Measurements from ENCODE around the gene AFG3L2. TPM values are rescaled to one million over a fixed set of nuclear protein-coding genes. Genes with fewer than 3 reads are reported as not detected.

Gene AFG3L2
- polyA plus RNA-seq, 6 donors from 2014 or later: 21.8 to 32.6 (median 27.4) TPM

DNA sequence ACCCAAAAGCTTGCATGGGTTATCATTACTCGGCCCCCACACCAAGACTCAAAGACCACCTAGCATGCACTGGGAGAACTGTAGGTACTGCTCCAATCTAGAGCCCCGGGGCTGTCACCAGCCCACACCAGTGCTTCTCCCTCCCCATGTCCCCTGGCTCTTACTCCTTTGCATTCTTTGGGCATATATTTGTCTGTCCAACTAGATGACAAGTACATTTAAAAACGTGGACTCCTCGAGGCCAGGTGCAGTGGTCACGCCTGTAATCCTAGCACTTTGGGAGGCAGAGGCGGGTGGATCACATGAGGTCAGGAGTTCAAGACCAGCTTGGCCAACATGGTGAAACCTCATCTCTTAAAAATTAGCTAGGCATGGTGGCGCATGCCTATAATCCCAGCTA, 7.8 kb downstream of the AFG3L2 start:
- H3K4me1 Mint-ChIP-seq: peaks cover 18 to 23% (median 22%) of the 10 kb centered on the region in 3 donors
- H3K4me3 Mint-ChIP-seq: peak overlapping the region in 2 of 8 donors; percentile 4 to 38
- ATAC-seq (ENCODE audit: low read depth in 2 of 2) (no peak), DNase-seq (no peak)
- no peaks in the 10 kb centered on the region for H3K9me3 Mint-ChIP-seq
- H3K27ac Mint-ChIP-seq: no peak overlapping the region
- H3K36me3 Mint-ChIP-seq: peaks cover 1 to 15% of the 10 kb centered on the region in 2 donors
- H3K27me3 Mint-ChIP-seq: no peaks in the 10 kb centered on the region

DNA sequence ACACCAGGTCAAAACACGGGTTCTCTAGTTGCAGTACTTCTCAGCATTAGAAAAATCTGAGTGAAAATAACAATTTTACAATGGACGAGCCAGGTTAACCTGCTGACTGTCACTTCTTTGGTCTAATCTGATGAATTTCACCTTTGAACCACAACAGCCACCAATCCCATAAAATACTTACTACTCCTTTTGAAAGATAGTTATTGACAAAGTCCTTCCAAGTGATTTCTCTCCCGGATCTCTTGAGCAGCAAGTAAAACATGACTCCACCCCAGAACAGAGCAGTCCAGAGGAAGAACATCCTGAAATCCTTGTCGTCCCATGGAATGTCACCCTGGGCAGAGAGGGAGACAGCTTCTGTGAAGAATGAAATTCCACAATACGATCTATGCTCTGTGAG, 10.2 kb downstream of the AFG3L2 start:
- no peak for ATAC-seq (ENCODE audit: low read depth in 2 of 2)

DNA sequence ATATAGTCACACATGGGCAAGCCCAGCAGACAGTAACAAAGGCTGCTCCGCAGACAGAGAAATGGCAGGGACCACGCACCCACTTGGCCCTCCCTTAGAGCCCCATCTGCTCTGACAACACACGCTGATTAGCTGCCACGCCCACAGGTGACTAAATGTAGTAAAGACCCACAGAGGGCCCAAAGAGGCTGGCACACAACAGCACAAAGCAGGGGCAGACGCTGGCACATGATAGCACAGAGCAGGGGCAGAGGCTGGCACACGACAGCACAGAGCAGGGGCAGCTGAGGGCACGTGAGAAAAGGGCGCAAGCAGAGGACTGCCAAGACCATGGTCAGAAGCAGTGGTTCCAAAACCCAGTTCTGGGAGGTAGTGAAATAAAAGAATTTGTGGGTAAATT, 10.6 kb downstream of the AFG3L2 start:
- Mint-ChIP-seq H3K9me3 (no peaks in the 10 kb centered on the region), H3K36me3 (peaks cover 9 to 24% of the 10 kb centered on the region in 2 donors), H3K27ac (no peak overlapping the region), H3K4me3 (no peak overlapping the region), H3K4me1 (peaks cover 3 to 5% (median 5%) of the 10 kb centered on the region in 3 donors), H3K27me3 (no peaks in the 10 kb centered on the region)
- DNase-seq (no peak), ATAC-seq (ENCODE audit: low read depth in 2 of 2) (no peak)

More for the DNA sequence above, 10.2 kb downstream of the AFG3L2 start:
- no peaks in the 10 kb centered on the region for H3K27me3 Mint-ChIP-seq
- DNase-seq: no peak
- H3K4me1 Mint-ChIP-seq: peaks cover 5 to 7% (median 5%) of the 10 kb centered on the region in 3 donors
- no peaks in the 10 kb centered on the region for H3K9me3 Mint-ChIP-seq
- no peak overlapping the region for H3K4me3 Mint-ChIP-seq
- H3K36me3 Mint-ChIP-seq: peaks cover 9 to 22% of the 10 kb centered on the region in 2 donors
- H3K27ac Mint-ChIP-seq: peak overlapping the region in 2 of 6 donors; percentile 3 to 41

DNA sequence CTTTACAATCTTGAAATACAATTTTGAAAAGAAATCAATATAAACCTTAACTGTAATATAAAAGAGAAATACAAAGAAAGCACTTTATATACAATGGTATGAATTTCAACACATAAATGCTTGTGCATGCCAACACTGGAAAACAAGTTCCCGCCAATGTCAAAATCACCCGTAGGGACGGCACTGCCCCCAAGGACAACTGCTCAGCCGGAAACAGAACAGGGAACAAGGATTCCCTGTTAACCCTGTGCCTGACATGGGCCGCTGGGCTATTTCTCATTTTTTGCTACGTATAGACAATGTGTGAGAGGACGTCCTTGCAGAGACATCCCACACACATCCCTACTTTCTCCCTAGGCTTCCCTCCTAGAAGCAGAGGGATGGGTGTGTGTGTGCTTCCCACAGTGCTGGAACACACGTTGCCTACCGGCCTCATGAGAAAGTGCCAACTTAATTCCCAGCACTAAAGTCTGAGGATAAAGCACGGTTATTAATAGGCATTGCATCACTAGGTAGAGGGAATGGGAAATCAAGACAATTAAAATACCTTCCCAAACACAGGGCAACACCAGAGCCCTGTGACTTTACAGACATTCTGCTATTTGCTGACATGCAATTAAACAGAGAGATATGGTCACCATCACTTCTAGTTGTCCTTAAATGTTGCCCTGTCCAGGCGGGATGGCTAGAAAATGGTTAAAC, 14.4 kb downstream of the AFG3L2 start:
- Mint-ChIP-seq H3K9me3 (no peaks in the 10 kb centered on the region), H3K27me3 (no peaks in the 10 kb centered on the region), H3K4me1 (peaks cover 0 to 5% (median 2%) of the 10 kb centered on the region in 3 donors), H3K36me3 (peaks cover 21 to 32% of the 10 kb centered on the region in 2 donors), H3K27ac (no peak overlapping the region), H3K4me3 (no peak overlapping the region)
- no peak for ATAC-seq (ENCODE audit: low read depth in 2 of 2)
- DNase-seq: no peak

DNA sequence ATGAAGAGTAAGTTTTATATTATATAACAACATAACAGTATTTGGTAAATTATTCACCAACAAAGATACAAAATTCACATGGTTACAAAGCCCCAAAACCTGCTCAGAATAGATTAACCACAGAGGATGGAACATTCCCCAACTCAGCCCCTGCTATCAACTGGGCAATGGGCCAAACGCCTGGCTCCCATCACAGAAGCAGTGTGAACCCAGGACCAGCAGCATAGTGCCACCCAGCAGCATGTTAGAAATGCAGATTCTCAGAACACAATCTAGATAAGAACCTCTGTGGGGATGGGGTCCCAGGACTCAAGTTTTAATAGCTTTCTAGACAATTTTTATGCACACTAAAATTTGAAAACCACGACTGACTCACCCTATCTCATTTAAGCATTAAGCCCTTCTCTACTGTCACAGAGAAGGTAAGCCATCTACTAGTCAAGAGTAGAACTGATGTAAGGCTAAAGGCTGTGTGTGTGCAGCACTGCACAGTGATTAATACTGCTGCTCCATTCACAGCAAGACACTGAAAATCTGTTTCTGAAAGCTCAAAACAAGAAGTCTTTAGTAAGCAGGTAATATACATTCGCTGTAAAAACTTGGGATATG, 15.2 kb downstream of the AFG3L2 start:
- Mint-ChIP-seq H3K9me3 (no peaks in the 10 kb centered on the region), H3K4me1 (peaks cover 0 to under 1% (median 0%) of the 10 kb centered on the region in 3 donors), H3K27me3 (no peaks in the 10 kb centered on the region), H3K36me3 (peaks cover 21 to 28% of the 10 kb centered on the region in 2 donors), H3K4me3 (no peak overlapping the region), H3K27ac (no peak overlapping the region)
- DNase-seq: no peak
- no peak for ATAC-seq (ENCODE audit: low read depth in 2 of 2)

DNA sequence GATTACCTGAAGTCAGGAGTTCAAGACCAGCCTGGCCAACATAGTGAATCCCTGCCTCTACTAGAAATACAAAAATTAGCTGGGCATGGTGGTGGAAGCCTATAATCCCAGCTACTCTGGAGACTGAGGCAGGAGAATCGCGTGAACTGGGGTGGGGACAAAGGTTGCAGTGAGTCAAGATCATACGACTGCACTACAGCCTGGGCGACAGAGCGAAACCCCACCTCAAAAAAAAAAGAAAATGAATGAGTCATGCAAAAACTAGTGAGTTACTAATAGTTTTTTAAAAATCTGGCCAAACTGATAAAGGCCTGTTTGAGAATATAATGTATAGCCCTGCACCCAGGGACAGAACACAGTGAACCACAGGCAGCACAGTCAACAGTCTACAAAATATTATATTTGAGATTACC, 17.5 kb downstream of the AFG3L2 start:
- Mint-ChIP-seq H3K9me3 (no peaks in the 10 kb centered on the region), H3K4me1 (peaks cover 0 to 3% (median 0%) of the 10 kb centered on the region in 3 donors), H3K36me3 (peaks cover 31 to 33% of the 10 kb centered on the region in 2 donors), H3K4me3 (no peak overlapping the region), H3K27ac (peak overlapping the region in 1 of 6 donors; percentile 11), H3K27me3 (no peaks in the 10 kb centered on the region)
- no peak for DNase-seq
- no peak for ATAC-seq (ENCODE audit: low read depth in 2 of 2)

DNA sequence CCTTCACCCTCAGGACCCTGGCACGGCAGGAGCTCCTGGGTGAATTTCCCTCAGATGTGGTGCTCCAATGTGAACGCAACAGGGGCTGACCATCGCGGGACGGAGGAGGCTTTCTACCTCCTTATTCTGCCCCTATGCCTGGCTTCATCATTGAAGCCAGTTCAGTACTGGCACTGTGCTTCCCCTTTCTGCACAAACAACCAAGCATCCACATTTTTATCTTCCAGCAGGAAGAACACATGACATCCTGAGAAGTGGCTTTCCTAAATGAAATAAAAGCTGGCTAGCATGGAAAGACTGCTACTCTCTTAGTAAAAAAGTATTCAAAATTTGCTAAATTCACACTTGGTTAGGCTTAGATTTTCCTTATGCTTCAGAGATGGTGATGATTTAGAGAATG, 24.8 kb downstream of the AFG3L2 start:
- ATAC-seq (ENCODE audit: low read depth in 2 of 2) (no peak), DNase-seq (no peak)
- no peaks in the 10 kb centered on the region for H3K9me3 Mint-ChIP-seq
- peaks cover 24 to 39% of the 10 kb centered on the region in 2 donors for H3K36me3 Mint-ChIP-seq
- H3K27ac Mint-ChIP-seq: peak overlapping the region in 1 of 6 donors; percentile 59
- H3K27me3 Mint-ChIP-seq: no peaks in the 10 kb centered on the region
- peaks cover 0 to 9% (median 2%) of the 10 kb centered on the region in 3 donors for H3K4me1 Mint-ChIP-seq
- H3K4me3 Mint-ChIP-seq: no peak overlapping the region

DNA sequence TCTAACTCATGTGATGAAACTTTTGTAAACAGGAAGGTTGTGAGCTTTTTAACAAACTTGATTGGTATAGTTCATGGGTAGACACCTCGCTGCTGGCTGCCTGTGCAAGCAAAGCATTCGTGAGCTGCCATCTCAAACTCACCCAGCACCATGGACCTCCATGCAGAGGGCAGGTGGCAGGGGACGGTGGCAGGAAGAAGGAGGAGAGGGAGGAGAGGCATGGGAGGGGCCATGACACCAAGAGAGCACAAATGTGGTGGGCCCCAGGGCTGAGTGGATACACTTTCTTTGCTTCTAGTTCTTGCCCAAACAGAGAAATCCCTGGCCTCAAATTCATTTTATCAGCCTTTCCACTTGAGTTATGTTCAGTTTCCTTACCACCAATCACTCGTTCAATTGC, 29.1 kb downstream of the AFG3L2 start:
- peak overlapping the region in 3 of 6 donors; percentile 49 to 56 (median 52) for H3K27ac Mint-ChIP-seq
- H3K4me3 Mint-ChIP-seq: no peak overlapping the region
- no peaks in the 10 kb centered on the region for H3K27me3 Mint-ChIP-seq
- DNase-seq (no peak), ATAC-seq (ENCODE audit: low read depth in 2 of 2) (no peak)
- peaks cover 26 to 36% of the 10 kb centered on the region in 2 donors for H3K36me3 Mint-ChIP-seq
- peaks cover 0 to 3% (median under 1%) of the 10 kb centered on the region in 3 donors for H3K4me1 Mint-ChIP-seq
- no peaks in the 10 kb centered on the region for H3K9me3 Mint-ChIP-seq

DNA sequence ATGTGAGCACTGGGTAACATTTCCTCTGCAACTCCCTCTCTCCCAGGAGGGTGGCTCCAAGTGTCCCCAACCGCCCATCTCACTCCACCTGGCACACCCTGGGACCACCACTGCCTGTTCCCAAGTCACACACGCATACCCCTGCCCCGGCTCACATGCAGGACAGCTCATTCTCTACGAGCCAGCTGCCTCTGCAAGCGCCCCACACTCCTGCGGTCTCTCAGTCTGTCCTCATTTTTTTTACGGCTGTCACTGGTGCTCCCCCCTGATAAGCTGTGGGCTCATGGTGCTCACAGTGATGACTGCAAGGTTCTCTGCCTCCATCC, 30.8 kb downstream of the AFG3L2 start:
- Mint-ChIP-seq H3K36me3 (peaks cover 35 to 43% of the 10 kb centered on the region in 2 donors), H3K27ac (peak overlapping the region in 1 of 6 donors; percentile 90), H3K4me1 (peaks cover 0 to 3% (median 0%) of the 10 kb centered on the region in 3 donors)

DNA sequence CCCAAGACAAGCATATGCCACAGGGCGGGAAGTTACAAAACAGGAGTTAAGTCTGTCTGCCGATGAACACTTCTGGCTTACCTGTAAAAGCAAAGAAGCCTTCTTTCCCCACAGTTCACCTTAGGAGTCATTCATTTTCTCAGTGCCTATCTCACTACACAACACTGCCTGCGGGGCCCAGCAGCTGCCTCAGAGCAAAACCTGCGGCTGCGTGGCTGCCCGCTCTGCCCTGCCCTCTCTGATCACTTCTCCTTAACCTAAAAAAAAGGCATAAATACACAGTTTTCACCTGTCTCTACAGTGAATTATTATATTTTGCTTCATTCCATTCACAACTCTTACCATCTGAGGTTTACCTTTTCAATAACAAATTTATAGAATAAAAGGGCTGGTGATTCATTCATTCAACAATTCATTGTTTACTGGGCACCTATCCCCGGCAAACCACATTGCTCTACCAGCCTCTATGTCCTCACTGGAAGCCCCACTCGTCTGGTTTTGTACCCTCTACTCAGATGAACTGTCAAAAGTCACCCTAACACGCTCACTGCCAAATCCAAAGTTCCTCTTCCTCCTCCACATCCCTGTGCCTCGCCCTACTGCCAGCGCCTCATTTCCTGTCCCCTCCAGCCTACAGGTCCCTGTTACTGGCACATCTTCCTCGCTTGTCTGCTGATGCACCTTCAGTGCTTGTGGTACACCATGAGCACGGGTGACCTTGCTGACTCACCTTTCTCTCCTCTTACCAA, 31.4 kb downstream of the AFG3L2 start:
- Mint-ChIP-seq H3K27me3 (no peaks in the 10 kb centered on the region), H3K36me3 (peaks cover 33 to 43% of the 10 kb centered on the region in 2 donors)

More for the DNA sequence above, 30.8 kb downstream of the AFG3L2 start:
- Mint-ChIP-seq H3K9me3 (no peaks in the 10 kb centered on the region), H3K27me3 (no peaks in the 10 kb centered on the region), H3K4me3 (peak overlapping the region in 1 of 8 donors; percentile 65)
- no peak for ATAC-seq (ENCODE audit: low read depth in 2 of 2)
- DNase-seq: no peak

DNA sequence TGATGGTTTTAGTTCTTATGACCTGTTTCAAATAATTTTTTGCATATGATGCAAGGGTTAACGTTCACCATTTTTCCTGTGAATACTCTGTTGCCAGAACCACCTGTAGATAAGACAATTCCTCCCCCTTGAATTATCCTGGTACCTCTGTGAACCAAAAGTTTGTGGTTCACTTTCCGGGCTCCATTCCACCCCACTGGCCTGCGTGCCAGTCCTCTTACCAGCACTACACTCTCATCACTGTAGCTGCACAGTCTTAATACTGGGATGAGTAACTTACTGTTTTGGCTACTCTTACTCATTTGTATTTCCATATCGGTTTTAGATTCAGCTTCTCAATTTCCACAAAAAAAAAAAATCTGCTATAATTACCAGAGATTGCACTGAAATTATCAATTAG, 34.4 kb downstream of the AFG3L2 start:
- peaks cover 0 to 3% (median 0%) of the 10 kb centered on the region in 3 donors for H3K4me1 Mint-ChIP-seq
- no peak overlapping the region for H3K4me3 Mint-ChIP-seq
- DNase-seq (no peak), ATAC-seq (ENCODE audit: low read depth in 2 of 2) (no peak)
- peak overlapping the region in 2 of 6 donors; percentile 9 to 64 for H3K27ac Mint-ChIP-seq
- no peaks in the 10 kb centered on the region for H3K9me3 Mint-ChIP-seq
- no peaks in the 10 kb centered on the region for H3K27me3 Mint-ChIP-seq
- peaks cover 26 to 35% of the 10 kb centered on the region in 2 donors for H3K36me3 Mint-ChIP-seq

More for the DNA sequence above, 31.4 kb downstream of the AFG3L2 start:
- DNase-seq (no peak), ATAC-seq (ENCODE audit: low read depth in 2 of 2) (no peak)
- Mint-ChIP-seq H3K4me3 (peak overlapping the region in 1 of 8 donors; percentile 65), H3K27ac (peak overlapping the region in 2 of 6 donors; percentile 60 to 90), H3K4me1 (peaks cover 0 to 3% (median 0%) of the 10 kb centered on the region in 3 donors), H3K9me3 (no peaks in the 10 kb centered on the region)

DNA sequence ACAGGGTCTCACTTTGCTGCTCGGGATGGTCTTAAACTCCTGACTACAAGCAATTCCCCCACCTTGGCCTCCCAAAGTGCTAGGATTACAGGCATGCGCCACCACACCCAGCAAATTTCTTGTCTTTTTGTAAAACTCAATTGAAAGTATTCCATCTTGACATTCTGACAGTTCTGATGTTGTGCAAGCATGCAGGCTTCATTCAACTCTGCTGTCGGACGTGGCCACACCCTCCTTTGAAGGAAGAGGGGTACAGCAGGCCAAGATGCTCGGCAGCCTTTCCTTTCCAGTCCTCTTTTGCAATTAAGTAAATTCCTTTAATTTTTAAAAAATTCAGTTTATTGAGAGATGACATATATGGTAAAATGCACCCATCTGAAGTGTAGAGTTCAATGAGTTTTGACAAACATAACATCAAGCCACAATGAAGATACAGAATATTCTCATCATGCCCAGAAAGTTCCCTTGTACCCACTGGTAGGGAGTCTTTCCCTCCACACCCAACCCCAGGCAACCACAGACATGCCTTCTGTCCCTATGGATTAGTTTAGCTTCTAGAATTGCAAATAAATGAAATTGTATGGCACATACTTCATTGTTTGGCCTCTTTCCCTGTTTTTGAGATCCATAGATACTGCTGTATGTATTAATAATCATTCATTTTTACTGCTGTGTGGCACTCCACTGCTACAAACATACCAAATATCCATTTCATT, 35.9 kb downstream of the AFG3L2 start:
- Mint-ChIP-seq H3K4me1 (peaks cover 0 to 4% (median 0%) of the 10 kb centered on the region in 3 donors), H3K4me3 (no peak overlapping the region), H3K36me3 (peaks cover 28 to 32% of the 10 kb centered on the region in 2 donors), H3K9me3 (no peaks in the 10 kb centered on the region), H3K27ac (peak overlapping the region in 2 of 6 donors; percentile 13 to 20), H3K27me3 (no peaks in the 10 kb centered on the region)
- no peak for DNase-seq
- no peak for ATAC-seq (ENCODE audit: low read depth in 2 of 2)

DNA sequence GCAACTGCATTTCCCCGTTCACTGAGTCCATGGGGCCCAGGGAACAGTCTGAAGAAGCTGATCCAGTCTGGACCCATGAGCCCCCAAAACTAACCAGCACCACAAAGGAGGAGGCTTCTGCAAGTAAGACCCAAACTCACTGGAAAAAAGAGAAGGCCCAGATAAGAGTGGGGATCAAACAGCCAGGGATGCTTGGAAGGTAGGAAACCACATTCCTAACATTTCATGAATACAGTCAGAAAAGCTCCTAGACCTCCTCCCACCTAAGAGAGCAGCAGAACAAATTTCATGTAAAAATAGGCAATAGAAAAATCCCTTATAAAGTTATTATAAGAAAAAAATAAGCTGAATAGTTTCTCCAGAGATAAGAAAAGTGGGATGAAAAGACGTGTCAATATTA, 38.6 kb downstream of the AFG3L2 start:
- no peak overlapping the region for H3K4me3 Mint-ChIP-seq
- peaks cover 34 to 49% of the 10 kb centered on the region in 2 donors for H3K36me3 Mint-ChIP-seq
- H3K27me3 Mint-ChIP-seq: no peaks in the 10 kb centered on the region
- ATAC-seq (ENCODE audit: low read depth in 2 of 2): no peak
- H3K9me3 Mint-ChIP-seq: no peaks in the 10 kb centered on the region
- peaks cover 0 to 13% (median 0%) of the 10 kb centered on the region in 3 donors for H3K4me1 Mint-ChIP-seq
- no peak overlapping the region for H3K27ac Mint-ChIP-seq
- no peak for DNase-seq
